Left lung (tissue), 10 donors: Measurements from ENCODE around the gene SSBP2. TPM values are rescaled to one million over a fixed set of nuclear protein-coding genes. Genes with fewer than 3 reads are reported as not detected.

Experiments used
- ATAC-seq: fragments of 200-7000 bp; cut with Tn5 transposase; one replicate; pipeline ENCODE4 v1.9.1; 2020; ENCODE audit warnings: moderate library complexity
- DNase-seq, 4 donors: peaks; one replicate each; pipeline ENCODE4 v3.0.0-alpha.2; 2013 to 2020
- H3K27ac ChIP-seq, 2 donors: fragments of 200-600 bp; sonication (generic) in 1 of 2; one replicate each; pipeline versions ENCODE4 v1.5.0 to v1.8.0; 2020 to 2021
- H3K27me3 ChIP-seq, 2 donors: fragments of 200-600 bp; sonication (generic) in 1 of 2; one replicate each; pipeline versions ENCODE4 v1.5.0 to v1.8.0; 2020 to 2021
- H3K36me3 ChIP-seq, 2 donors: fragments of 200-600 bp; sonication (generic) in 1 of 2; one replicate each; pipeline versions ENCODE4 v1.5.0 to v1.8.0; 2020 to 2021
- H3K4me1 ChIP-seq, 2 donors: fragments of 200-600 bp; one replicate each; pipeline ENCODE4 v1.8.0; 2021
- H3K4me3 ChIP-seq, 2 donors: fragments of 200-600 bp; sonication (generic) in 1 of 2; one replicate each; pipeline versions ENCODE4 v1.5.0 to v1.8.0; 2020 to 2021; ENCODE audit warnings: mild to moderate bottlenecking in 1 of 2
- H3K9me3 ChIP-seq, 2 donors: fragments of 200-600 bp; sonication (generic) in 1 of 2; one replicate each; pipeline versions ENCODE4 v1.5.0 to v1.8.0; 2020 to 2021
- intact Hi-C, 2 donors: fragments of 100-400 bp; cut with DNase I; formaldehyde crosslinking; loops; one replicate each; pipeline versions ENCODE4 v1.11.2 to v1.14.2; 2022
- polyA plus RNA-seq, 6 donors: library from polyadenylated mRNA; unstranded; fragments of 120-200 nt; gene quantifications; one replicate each; pipeline ENCODE4 v1.2.1, GENCODE V29; 2013; ENCODE audit not compliant: insufficient read length in 6 of 6
- total RNA-seq, 2 donors: library from RNA; stranded (reverse); fragmentation: NEBNext Ultra II Directional; extraction: Animal tissue kit (Norgen Biotek cat#: 25700); gene quantifications; one replicate each; pipeline ENCODE4 v1.2.1, GENCODE V29; 2021
- TF ChIP-seq, protein P1 (sequence below), 2 donors: fragments of 200-600 bp; sonication (generic) in 1 of 2; IDR thresholded peaks; one replicate each; pipeline versions ENCODE4 v1.5.0 to v1.8.0; 2021; ENCODE audit warnings: antibody characterized with exemption in 2 of 2
- donor health status: DM: no; HTN: yes; CAD: no.
- donor health status: DM: no; HTN: no; CAD: no.

The SSBP2 gene
- total and polyA plus RNA-seq, 8 donors = 31.6 to 103 (median 74.8) TPM

DNA sequence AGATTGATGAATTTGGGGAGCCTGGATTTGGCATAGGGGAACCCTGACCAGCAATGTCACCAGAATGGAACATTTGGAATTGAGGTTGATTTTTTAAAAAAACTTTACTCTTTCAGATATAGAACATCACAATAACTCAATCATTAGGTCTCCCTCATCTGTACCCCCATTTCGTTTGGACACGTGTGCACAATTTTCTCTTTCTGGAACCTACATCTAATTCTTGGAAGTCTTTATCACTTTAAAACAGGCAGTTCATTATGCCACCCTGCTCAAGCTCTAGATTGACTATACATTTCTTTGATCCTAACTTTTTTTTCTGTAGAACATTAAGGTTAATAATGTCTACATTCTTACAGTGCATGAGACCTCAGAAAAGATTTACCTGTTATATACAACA lies 3.7 kb upstream of the SSBP2 start:
- peaks cover 6 to 30% of the 10 kb centered on the region in 2 donors for H3K4me1 ChIP-seq
- H3K27ac ChIP-seq = peak overlapping the region in 1 of 2 donors; percentile 62
- H3K36me3 ChIP-seq = no peaks in the 10 kb centered on the region
- peaks cover 0 to 5% of the 10 kb centered on the region in 2 donors for H3K27me3 ChIP-seq
- TF ChIP-seq, protein P1, sequence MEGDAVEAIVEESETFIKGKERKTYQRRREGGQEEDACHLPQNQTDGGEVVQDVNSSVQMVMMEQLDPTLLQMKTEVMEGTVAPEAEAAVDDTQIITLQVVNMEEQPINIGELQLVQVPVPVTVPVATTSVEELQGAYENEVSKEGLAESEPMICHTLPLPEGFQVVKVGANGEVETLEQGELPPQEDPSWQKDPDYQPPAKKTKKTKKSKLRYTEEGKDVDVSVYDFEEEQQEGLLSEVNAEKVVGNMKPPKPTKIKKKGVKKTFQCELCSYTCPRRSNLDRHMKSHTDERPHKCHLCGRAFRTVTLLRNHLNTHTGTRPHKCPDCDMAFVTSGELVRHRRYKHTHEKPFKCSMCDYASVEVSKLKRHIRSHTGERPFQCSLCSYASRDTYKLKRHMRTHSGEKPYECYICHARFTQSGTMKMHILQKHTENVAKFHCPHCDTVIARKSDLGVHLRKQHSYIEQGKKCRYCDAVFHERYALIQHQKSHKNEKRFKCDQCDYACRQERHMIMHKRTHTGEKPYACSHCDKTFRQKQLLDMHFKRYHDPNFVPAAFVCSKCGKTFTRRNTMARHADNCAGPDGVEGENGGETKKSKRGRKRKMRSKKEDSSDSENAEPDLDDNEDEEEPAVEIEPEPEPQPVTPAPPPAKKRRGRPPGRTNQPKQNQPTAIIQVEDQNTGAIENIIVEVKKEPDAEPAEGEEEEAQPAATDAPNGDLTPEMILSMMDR (IDR thresholded peaks at IDR 0.05) = no peak
- no peaks in the 10 kb centered on the region for H3K9me3 ChIP-seq
- ATAC-seq (no peak), DNase-seq (no peak)
- intact Hi-C loops = loop anchor here (5.0 to 10.0 kb wide), 3 partner anchors 33 to 220 kb away; partner anchors contain the start of gene ATG10 (in 1 of the 2)
- H3K4me3 ChIP-seq = no peak overlapping the region

DNA sequence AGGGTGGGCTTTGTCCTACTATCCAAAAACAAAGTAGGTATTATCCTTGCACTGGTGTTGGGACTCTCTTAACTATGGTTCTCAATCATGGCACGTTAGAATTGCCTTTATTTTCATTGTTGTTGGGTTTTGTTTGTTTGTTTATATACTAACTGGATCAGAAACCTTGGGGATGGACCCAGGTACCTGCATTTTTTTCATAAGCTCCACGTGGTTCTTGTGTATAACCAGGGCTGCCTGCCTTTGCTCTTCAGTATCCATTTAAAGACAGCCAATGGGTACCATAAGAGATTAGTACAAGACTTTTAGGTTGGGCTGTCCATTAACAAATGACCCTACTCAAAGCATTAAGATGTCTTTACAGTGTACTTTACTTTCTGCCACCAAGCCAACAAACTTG lies 2.5 kb upstream of the SSBP2 start:
- intact Hi-C loops = loop anchor here (5.0 to 10.0 kb wide), 3 partner anchors 34 to 221 kb away; partner anchors contain the start of gene ATG10 (in 1 of the 2)
- H3K27me3 ChIP-seq = peaks cover 0 to 10% of the 10 kb centered on the region in 2 donors
- H3K4me1 ChIP-seq = peaks cover 10 to 41% of the 10 kb centered on the region in 2 donors

DNA sequence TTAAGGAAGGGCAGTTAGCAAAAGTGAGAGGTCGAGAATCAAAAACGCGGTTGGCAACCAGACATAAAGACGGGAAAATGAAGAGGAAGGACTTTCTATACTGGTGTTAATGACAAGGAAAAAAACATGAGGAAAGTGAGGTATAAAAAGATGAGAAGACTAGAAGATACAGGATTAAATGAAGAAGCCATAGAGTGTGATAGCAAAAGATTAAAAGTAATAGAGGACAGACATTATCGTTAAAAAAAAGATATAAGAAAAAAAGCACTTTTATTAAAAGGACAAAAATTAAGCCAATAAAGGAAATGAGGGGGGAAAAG lies 1.7 kb upstream of the SSBP2 start:
- no peak for DNase-seq
- intact Hi-C loops = loop anchor here (5.0 to 10.0 kb wide), 3 partner anchors 35 to 222 kb away; partner anchors contain the start of gene ATG10 (in 1 of the 2)
- no peak for ATAC-seq
- H3K4me1 ChIP-seq = peaks cover 10 to 41% of the 10 kb centered on the region in 2 donors
- H3K9me3 ChIP-seq = no peaks in the 10 kb centered on the region
- H3K27me3 ChIP-seq = peaks cover 0 to 10% of the 10 kb centered on the region in 2 donors
- H3K4me3 ChIP-seq = no peak overlapping the region
- TF ChIP-seq, protein P1 (IDR thresholded peaks at IDR 0.05) = no peak
- peak overlapping the region in 1 of 2 donors; percentile 98 for H3K27ac ChIP-seq
- H3K36me3 ChIP-seq = no peaks in the 10 kb centered on the region

More for the DNA sequence above, 2.5 kb upstream of the SSBP2 start:
- Histone ChIP-seq H3K9me3 (no peaks in the 10 kb centered on the region), H3K4me3 (no peak overlapping the region), H3K27ac (no peak overlapping the region), H3K36me3 (no peaks in the 10 kb centered on the region)
- TF ChIP-seq, protein P1 (IDR thresholded peaks at IDR 0.05) = no peak
- DNase-seq (no peak), ATAC-seq (no peak)

DNA sequence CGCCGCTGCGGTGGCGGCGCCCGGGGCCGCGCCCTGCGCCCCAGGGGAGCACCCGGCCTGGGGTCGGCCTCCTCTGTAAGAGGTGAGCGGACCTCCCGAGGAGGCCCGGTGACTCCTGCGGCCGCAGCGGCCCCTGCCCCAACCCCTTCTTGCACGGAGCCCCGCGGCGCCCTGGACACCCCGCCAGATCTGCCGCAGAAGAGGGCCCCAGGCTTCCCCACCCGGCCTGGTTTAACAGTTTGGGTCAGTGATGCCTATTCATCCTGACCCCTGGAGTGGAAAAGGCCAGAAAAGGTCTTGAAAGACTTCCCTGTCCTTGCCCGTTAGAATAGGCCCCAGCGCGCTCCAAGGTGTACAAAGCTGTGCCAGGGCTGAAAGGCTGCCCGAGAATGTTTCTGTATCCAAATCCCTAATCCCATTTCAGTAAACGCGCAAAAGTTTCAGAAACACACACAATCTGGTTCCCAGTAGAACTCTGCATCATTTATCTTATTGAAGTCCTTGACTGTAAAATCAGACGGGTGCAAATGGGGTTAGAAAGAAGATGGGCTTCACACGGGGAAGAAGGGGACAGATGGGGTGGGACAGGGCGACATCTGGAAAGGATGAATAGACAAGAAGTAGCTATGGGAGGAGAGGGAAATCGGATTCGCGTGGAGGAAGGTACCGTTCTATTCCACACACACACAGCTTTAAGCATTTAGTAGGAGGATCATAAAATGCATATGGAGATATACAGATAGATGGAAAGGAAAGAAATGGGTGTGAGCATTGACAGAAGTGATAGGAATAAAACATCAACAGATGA lies 1.1 kb upstream of the SSBP2 start:
- DNase-seq = peak in 2 of 4 donors; percentile 22 to 44
- Histone ChIP-seq H3K4me1 (peaks cover 10 to 41% of the 10 kb centered on the region in 2 donors), H3K27me3 (peaks cover 0 to 10% of the 10 kb centered on the region in 2 donors), H3K27ac (peak overlapping the region; percentile 98), H3K36me3 (no peaks in the 10 kb centered on the region), H3K4me3 (peak overlapping the region; percentile 48 to 84), H3K9me3 (no peaks in the 10 kb centered on the region)
- intact Hi-C loops = loop anchor here (5.0 to 10.0 kb wide), 3 partner anchors 35 to 223 kb away; partner anchors contain the start of gene ATG10 (in 1 of the 2)
- ATAC-seq = no peak
- TF ChIP-seq, protein P1 (IDR thresholded peaks at IDR 0.05) = no peak
